GM12872 (cell line): Measurements from ENCODE around the gene ZBTB44.

ENCODE experiments used
- TF ChIP-seq, protein P1 (sequence below): IDR thresholded peaks from 3 replicates; pipeline ENCODE4 v1.5.1; 2011; ENCODE audit warnings: low read depth, mild to moderate bottlenecking, low read length, moderate library complexity; ENCODE audit not compliant: insufficient read depth

Gene ZBTB44, protein sequence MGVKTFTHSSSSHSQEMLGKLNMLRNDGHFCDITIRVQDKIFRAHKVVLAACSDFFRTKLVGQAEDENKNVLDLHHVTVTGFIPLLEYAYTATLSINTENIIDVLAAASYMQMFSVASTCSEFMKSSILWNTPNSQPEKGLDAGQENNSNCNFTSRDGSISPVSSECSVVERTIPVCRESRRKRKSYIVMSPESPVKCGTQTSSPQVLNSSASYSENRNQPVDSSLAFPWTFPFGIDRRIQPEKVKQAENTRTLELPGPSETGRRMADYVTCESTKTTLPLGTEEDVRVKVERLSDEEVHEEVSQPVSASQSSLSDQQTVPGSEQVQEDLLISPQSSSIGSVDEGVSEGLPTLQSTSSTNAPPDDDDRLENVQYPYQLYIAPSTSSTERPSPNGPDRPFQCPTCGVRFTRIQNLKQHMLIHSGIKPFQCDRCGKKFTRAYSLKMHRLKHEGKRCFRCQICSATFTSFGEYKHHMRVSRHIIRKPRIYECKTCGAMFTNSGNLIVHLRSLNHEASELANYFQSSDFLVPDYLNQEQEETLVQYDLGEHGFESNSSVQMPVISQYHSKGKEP

DNA sequence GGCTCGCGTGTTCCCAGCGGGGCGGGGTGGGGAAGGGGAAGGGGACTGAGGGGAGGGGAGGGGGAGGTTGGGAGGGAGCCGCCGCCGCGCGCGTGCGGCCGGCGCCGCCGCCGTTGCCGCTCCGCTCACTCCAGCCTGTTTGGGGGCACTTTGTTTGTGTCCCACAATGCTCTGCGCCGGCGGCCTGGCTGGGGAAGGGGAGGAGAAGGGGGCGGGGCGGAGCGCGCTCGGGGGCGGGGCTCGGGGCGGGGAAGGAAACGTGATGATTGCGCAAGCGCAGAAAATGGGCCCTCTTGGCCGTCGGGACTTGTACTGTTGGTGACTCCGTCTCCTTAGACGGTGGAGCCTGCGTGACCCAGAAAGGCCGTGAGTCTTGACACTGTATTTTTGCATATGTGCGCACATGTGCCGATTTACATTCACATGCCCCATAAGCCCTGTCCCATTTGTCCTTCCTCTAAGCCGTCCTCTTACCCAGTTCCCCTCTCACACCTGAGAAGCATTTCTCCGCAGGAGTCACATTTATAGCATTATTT, at the start of gene ZBTB44:
ZBTB44 (minus strand) TSS at position 168 of the 536 bp plus-strand sequence. CDS start 53,044 bp downstream, outside the sequence.
- TF ChIP-seq, protein P1, sequence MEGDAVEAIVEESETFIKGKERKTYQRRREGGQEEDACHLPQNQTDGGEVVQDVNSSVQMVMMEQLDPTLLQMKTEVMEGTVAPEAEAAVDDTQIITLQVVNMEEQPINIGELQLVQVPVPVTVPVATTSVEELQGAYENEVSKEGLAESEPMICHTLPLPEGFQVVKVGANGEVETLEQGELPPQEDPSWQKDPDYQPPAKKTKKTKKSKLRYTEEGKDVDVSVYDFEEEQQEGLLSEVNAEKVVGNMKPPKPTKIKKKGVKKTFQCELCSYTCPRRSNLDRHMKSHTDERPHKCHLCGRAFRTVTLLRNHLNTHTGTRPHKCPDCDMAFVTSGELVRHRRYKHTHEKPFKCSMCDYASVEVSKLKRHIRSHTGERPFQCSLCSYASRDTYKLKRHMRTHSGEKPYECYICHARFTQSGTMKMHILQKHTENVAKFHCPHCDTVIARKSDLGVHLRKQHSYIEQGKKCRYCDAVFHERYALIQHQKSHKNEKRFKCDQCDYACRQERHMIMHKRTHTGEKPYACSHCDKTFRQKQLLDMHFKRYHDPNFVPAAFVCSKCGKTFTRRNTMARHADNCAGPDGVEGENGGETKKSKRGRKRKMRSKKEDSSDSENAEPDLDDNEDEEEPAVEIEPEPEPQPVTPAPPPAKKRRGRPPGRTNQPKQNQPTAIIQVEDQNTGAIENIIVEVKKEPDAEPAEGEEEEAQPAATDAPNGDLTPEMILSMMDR = no peak

DNA sequence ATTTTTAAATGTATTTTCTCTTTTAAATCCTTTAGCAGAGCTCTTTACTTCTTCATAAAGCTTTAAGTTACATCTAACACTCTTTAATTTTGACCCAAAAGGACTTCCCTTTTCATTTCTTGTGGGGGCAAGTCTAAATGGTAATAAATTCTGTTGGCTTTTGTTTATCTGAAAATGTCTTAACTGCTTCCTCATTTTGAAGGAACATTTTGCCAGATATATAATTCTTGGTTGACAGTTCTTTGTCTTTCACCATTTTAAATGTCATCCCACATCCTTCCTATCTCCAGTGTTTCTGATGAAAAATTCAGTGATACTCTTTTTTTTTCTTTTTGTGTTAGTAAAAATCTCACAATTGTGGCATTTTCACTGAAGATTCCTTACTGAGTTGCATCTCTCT, 44.7 kb upstream of the ZBTB44 start:
- TF ChIP-seq, protein P1 = no peak

DNA sequence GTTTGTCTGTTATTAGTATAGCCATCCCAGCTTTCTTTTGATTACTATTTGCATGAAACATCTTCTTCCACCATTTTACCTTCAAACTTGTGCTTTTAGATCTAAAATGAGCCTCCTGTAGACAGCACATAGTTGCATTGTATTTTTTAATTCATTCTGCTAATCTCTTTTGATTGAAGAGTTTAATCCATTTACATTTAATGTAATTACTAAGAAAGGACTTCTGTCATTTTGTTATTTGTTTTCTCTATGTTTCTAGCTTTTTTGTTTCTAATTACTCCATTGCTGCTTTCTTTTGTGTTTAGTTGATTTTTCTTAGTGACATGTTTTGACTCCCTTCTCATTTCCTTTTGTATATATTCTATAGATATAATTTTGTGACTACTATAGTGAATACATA, 43.7 kb upstream of the ZBTB44 start:
- TF ChIP-seq, protein P1 = no peak

DNA sequence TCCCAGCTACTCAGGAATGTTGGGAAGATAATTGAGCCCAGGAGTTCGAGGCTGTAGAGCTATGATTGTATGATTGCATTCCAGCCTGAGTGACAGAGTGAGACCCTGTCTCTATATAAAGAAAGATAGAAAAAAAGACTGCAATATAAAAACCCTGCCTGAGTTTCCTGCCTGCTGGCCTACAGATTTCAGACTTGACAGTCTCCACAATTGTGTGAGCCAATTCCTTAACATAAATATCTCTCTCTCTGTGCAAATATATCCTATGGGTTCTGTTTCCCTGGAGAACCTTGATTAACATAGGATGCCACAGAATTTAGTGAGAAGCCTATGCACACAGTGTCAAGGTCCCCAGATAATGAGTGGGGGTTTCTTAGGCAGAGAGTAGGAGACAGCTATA, 32.5 kb upstream of the ZBTB44 start:
- TF ChIP-seq, protein P1 = no peak

DNA sequence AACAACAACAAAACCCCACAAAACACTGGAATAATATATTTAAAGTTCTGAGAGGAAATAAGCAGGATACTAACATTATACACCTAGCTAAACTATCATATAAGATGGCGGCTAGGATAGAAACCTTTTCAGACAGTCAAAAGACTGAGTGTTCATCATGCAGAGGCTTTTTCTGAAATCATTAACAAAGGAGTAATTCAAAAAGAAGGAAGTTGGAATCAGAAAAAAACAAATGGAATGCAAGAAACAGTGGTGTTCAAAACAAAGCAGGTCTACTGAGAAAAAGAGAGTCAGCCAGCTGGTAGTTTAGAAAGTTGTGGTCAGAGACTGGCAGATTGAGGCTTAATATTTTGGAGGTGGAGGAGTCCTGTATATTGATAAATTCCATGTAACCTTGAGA, 30.1 kb upstream of the ZBTB44 start:
- TF ChIP-seq, protein P1 = no peak

DNA sequence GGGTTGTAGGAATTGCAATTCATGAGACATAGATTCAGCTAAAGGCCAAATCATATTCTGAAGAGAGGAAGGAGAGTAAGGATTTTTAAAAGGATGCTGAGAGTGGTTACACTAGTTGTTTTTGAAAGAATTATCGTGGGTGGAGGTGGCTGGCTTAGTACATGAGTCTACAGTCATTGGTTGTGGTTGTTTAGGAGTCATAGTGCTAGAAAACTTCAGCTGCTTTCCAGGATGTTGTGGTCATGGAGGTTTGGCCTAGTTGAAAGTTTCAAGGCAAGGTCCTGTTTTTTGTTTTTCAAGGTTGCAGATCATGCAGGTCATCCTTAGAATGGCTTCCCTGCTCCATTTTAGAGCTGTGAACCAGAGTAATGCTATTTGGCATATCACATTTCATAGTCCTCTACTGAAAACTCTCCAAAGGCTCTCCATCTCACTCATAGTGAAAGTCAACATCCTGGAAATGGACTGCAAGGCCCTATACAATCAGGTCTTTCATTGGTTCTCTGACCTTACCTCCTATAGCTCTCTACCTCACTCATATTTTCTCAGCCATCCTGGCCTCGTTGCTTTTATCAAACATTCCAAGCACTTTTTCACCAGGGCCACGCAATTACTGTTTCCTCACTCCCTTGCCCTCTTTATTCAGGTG, 26.1 kb upstream of the ZBTB44 start:
- TF ChIP-seq, protein P1 = no peak

DNA sequence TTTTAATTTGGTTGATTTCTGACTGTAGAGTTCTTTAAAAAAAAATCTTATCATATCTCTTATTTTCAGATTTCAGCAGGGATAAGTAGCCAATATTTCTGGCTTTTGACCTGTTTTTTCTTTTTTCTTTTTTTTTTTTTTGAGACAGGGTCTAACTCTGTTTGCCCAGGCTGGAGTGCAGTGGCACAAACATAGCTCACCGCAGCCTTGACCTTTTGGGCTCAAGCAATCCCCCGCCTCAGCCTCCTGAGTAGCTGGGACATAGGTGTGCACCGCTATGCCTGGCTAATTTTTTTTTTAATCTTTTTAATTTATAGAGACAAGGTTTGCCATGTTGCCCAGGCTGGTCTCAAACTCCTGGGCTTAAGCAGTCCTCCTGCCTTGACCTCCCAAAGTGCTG, 23.9 kb upstream of the ZBTB44 start:
- TF ChIP-seq, protein P1 = no peak
